Thymus (tissue), 11 donors: ENCODE results near the gene SRBD1. TPM values are rescaled to one million over a fixed set of nuclear protein-coding genes. Genes with fewer than 3 reads are reported as not detected.

Source experiments
- DNase-seq, 9 donors: peaks; one replicate each; pipeline ENCODE4 v3.0.0-alpha.2; 2013; ENCODE audit warnings: low spot score in 9 of 9, low read depth in 6 of 9, missing footprints in 1 of 9
- H3K27ac ChIP-seq, 2 donors: one replicate each; pipeline ENCODE4 v1.5.1; 2013; ENCODE audit warnings: control low read depth in 1 of 2, low read depth in 1 of 2, low read length in 1 of 2, mild to moderate bottlenecking in 1 of 2, moderate library complexity in 1 of 2
- H3K27me3 ChIP-seq, 2 donors: one replicate each; pipeline ENCODE4 v1.5.1; 2013; ENCODE audit warnings: low read length in 1 of 2; ENCODE audit not compliant: control insufficient read depth in 2 of 2, insufficient read depth in 1 of 2
- H3K36me3 ChIP-seq, 2 donors: one replicate each; pipeline ENCODE4 v1.5.1; 2013; ENCODE audit warnings: low read length in 1 of 2, mild to moderate bottlenecking in 1 of 2, moderate library complexity in 1 of 2; ENCODE audit not compliant: control insufficient read depth in 2 of 2, insufficient read depth in 2 of 2
- H3K4me1 ChIP-seq, 2 donors: one replicate each; pipeline ENCODE4 v1.5.1; 2013; ENCODE audit warnings: low read length in 2 of 2; ENCODE audit not compliant: control insufficient read depth in 2 of 2, insufficient read depth in 2 of 2
- H3K4me3 ChIP-seq, 2 donors: one replicate each; pipeline ENCODE4 v1.5.1; 2013; ENCODE audit warnings: low read length in 2 of 2, control low read depth in 1 of 2, mild to moderate bottlenecking in 1 of 2
- H3K9me3 ChIP-seq, 2 donors: one replicate each; pipeline ENCODE4 v1.5.1; 2013; ENCODE audit warnings: low read length in 1 of 2, mild to moderate bottlenecking in 1 of 2; ENCODE audit not compliant: control insufficient read depth in 2 of 2, insufficient read depth in 1 of 2
- WGBS: extraction: QIAGEN DNeasy Blood & Tissue Kit; methylation state at CpG from one replicate; pipeline ENCODE4 v1.1.7; 2013; 5-methylcytosine and 5-hydroxymethylcytosine counted together
- polyA plus RNA-seq: library from polyadenylated mRNA; stranded (reverse); fragments of 200-250 nt; gene quantifications from one replicate; pipeline ENCODE4 v1.2.3, GENCODE V29; 2013
- total RNA-seq: library from RNA; stranded (reverse); fragments of 120-200 nt; gene quantifications from one replicate; pipeline ENCODE4 v1.2.4, GENCODE V29; 2013
- donor health status: healthy.

Gene SRBD1
- total and polyA plus RNA-seq, 2 donors: 11.0 to 22.4 TPM

GRCh38 chr2:45415534-45416123, 195.4 kb downstream of the SRBD1 start:
- DNase-seq: no peak
- H3K4me3 ChIP-seq: no peak overlapping the region
- no peaks in the 10 kb centered on the region for H3K4me1 ChIP-seq
- no peaks in the 10 kb centered on the region for H3K9me3 ChIP-seq
- 83% methylated on average over 3 of the region's 5 CpGs for WGBS
- no peak overlapping the region for H3K27ac ChIP-seq
- H3K27me3 ChIP-seq: no peaks in the 10 kb centered on the region
- peaks cover 0 to 5% of the 10 kb centered on the region in 2 donors for H3K36me3 ChIP-seq

- Histone ChIP-seq H3K4me3 (no peak overlapping the region), H3K9me3 (no peaks in the 10 kb centered on the region), H3K27ac (no peak overlapping the region), H3K36me3 (peaks cover 2 to 3% of the 10 kb centered on the region in 2 donors), H3K27me3 (no peaks in the 10 kb centered on the region), H3K4me1 (no peaks in the 10 kb centered on the region)
- WGBS: 82% methylated on average over 2 of the region's 2 CpGs
- no peak for DNase-seq
Observed at GRCh38 chr2:45412754-45413379, 198.2 kb downstream of the SRBD1 start.

- H3K36me3 ChIP-seq: peaks cover 0 to 3% of the 10 kb centered on the region in 2 donors
- no peak overlapping the region for H3K4me3 ChIP-seq
- WGBS: 99% methylated on average over 1 of the region's 1 CpG
- no peaks in the 10 kb centered on the region for H3K27me3 ChIP-seq
- DNase-seq: no peak
- H3K4me1 ChIP-seq: no peaks in the 10 kb centered on the region
- no peaks in the 10 kb centered on the region for H3K9me3 ChIP-seq
- H3K27ac ChIP-seq: no peak overlapping the region
Observed at GRCh38 chr2:45409677-45410076, 201.4 kb downstream of the SRBD1 start.

- Histone ChIP-seq H3K36me3 (peaks cover 2 to 3% of the 10 kb centered on the region in 2 donors), H3K4me3 (no peak overlapping the region), H3K9me3 (no peaks in the 10 kb centered on the region), H3K27me3 (no peaks in the 10 kb centered on the region), H3K27ac (no peak overlapping the region), H3K4me1 (no peaks in the 10 kb centered on the region)
- no peak for DNase-seq
- 95% methylated on average over 2 of the region's 2 CpGs for WGBS
Observed at GRCh38 chr2:45406621-45407020, 204.4 kb downstream of the SRBD1 start.

- H3K27ac ChIP-seq: no peak overlapping the region
Observed at GRCh38 chr2:45404807-45405297, 206.2 kb downstream of the SRBD1 start.

GRCh38 chr2:45403036-45403435, 208.0 kb downstream of the SRBD1 start:
- H3K27me3 ChIP-seq: no peaks in the 10 kb centered on the region
- H3K27ac ChIP-seq: no peak overlapping the region
- H3K9me3 ChIP-seq: no peaks in the 10 kb centered on the region
- DNase-seq: no peak
- no peaks in the 10 kb centered on the region for H3K4me1 ChIP-seq
- no peak overlapping the region for H3K4me3 ChIP-seq
- peaks cover 0 to 2% of the 10 kb centered on the region in 2 donors for H3K36me3 ChIP-seq

More at GRCh38 chr2:45404807-45405297, 206.2 kb downstream of the SRBD1 start:
- Histone ChIP-seq H3K36me3 (peaks cover 0 to 2% of the 10 kb centered on the region in 2 donors), H3K9me3 (no peaks in the 10 kb centered on the region), H3K4me1 (no peaks in the 10 kb centered on the region), H3K27me3 (no peaks in the 10 kb centered on the region), H3K4me3 (no peak overlapping the region)
- DNase-seq: no peak
- 96% methylated on average over 3 of the region's 3 CpGs for WGBS

GRCh38 chr2:45401431-45401922, 209.6 kb downstream of the SRBD1 start:
- WGBS: 97% methylated on average over 5 of the region's 5 CpGs
- Histone ChIP-seq H3K9me3 (no peaks in the 10 kb centered on the region), H3K27ac (no peak overlapping the region), H3K4me1 (no peaks in the 10 kb centered on the region), H3K36me3 (peaks cover 0 to 2% of the 10 kb centered on the region in 2 donors), H3K4me3 (no peak overlapping the region), H3K27me3 (no peaks in the 10 kb centered on the region)
- DNase-seq: no peak

- WGBS: 98% methylated on average over 3 of the region's 3 CpGs
- no peak overlapping the region for H3K4me3 ChIP-seq
- H3K36me3 ChIP-seq: peaks cover 0 to 2% of the 10 kb centered on the region in 2 donors
- H3K27ac ChIP-seq: no peak overlapping the region
- H3K9me3 ChIP-seq: no peaks in the 10 kb centered on the region
- no peaks in the 10 kb centered on the region for H3K4me1 ChIP-seq
- DNase-seq: no peak
- no peaks in the 10 kb centered on the region for H3K27me3 ChIP-seq
Observed at GRCh38 chr2:45399040-45399784, 211.9 kb downstream of the SRBD1 start.

GRCh38 chr2:45397292-45397691, 213.8 kb downstream of the SRBD1 start:
- Histone ChIP-seq H3K27ac (no peak overlapping the region), H3K4me3 (no peak overlapping the region), H3K36me3 (peaks cover 0 to 2% of the 10 kb centered on the region in 2 donors), H3K4me1 (no peaks in the 10 kb centered on the region), H3K9me3 (no peaks in the 10 kb centered on the region), H3K27me3 (no peaks in the 10 kb centered on the region)
- no peak for DNase-seq
- 96% methylated on average over 1 of the region's 1 CpG for WGBS
